Breast epithelium (tissue), 3 donors: ENCODE data around the gene APOBR.

ENCODE experiments used
- POLR2A ChIP-seq: fragments of 450-650 bp; IDR thresholded peaks from one replicate; pipeline ENCODE4 v1.6.1; 2016; ENCODE audit warnings: antibody characterized with exemption, mild to moderate bottlenecking, moderate library complexity
- TF ChIP-seq, protein P1 (sequence below), 3 donors: fragments of 450-650 bp; IDR thresholded peaks; one replicate each; pipeline ENCODE4 v1.5.1; 2016 to 2017; ENCODE audit warnings: antibody characterized with exemption in 3 of 3, mild to moderate bottlenecking in 3 of 3, moderate library complexity in 3 of 3

GRCh38 chr16:28548306-28548802 lies 53.9 kb downstream of the APOBR start:
- TF ChIP-seq POLR2A = no peak
- TF ChIP-seq, protein P1, sequence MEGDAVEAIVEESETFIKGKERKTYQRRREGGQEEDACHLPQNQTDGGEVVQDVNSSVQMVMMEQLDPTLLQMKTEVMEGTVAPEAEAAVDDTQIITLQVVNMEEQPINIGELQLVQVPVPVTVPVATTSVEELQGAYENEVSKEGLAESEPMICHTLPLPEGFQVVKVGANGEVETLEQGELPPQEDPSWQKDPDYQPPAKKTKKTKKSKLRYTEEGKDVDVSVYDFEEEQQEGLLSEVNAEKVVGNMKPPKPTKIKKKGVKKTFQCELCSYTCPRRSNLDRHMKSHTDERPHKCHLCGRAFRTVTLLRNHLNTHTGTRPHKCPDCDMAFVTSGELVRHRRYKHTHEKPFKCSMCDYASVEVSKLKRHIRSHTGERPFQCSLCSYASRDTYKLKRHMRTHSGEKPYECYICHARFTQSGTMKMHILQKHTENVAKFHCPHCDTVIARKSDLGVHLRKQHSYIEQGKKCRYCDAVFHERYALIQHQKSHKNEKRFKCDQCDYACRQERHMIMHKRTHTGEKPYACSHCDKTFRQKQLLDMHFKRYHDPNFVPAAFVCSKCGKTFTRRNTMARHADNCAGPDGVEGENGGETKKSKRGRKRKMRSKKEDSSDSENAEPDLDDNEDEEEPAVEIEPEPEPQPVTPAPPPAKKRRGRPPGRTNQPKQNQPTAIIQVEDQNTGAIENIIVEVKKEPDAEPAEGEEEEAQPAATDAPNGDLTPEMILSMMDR (IDR thresholded peaks at IDR 0.05) = no peak
